Left ventricle myocardium inferior (tissue), 1 donor: ENCODE results near the gene RGS7. TPM values are rescaled to one million over a fixed set of nuclear protein-coding genes. Genes with fewer than 3 reads are reported as not detected.

Source experiments
- DNase-seq: peaks from one replicate; pipeline ENCODE4 v3.0.0-alpha.2; 2020
- H3K27ac ChIP-seq: fragments of 200-600 bp; replicated peaks from 2 replicates; pipeline ENCODE4 v1.8.0; 2021
- H3K27me3 ChIP-seq: fragments of 200-600 bp; 2 replicates; pipeline ENCODE4 v1.8.0; 2021; ENCODE audit warnings: low read depth
- H3K36me3 ChIP-seq: fragments of 200-600 bp; 2 replicates; pipeline ENCODE4 v1.8.0; 2021
- H3K4me1 ChIP-seq: fragments of 200-600 bp; 2 replicates; pipeline ENCODE4 v1.8.0; 2021
- H3K4me3 ChIP-seq: fragments of 200-600 bp; 2 replicates; pipeline ENCODE4 v1.8.0; 2021; ENCODE audit warnings: mild to moderate bottlenecking, moderate library complexity
- H3K9me3 ChIP-seq: fragments of 200-600 bp; replicated peaks from 2 replicates; pipeline ENCODE4 v1.8.0; 2021
- intact Hi-C: fragments of 100-400 bp; cut with micrococcal nuclease; formaldehyde crosslinking; loops from one replicate; pipeline ENCODE4 v1.11.0; 2022
- total RNA-seq: library from RNA; stranded (reverse); fragmentation: NEBNext Ultra II Directional; extraction: Animal tissue kit (Norgen Biotek cat#: 25700); gene quantifications from one replicate; pipeline ENCODE4 v1.2.1, GENCODE V29; 2021
- TF ChIP-seq, protein P1 (sequence below): fragments of 200-600 bp; IDR thresholded peaks from 2 replicates; pipeline ENCODE4 v1.8.0; 2021; ENCODE audit warnings: antibody characterized with exemption, mild to moderate bottlenecking, borderline replicate concordance
- donor health status: DM: no; HTN: yes; CAD: no; lungs with severe emphysema.

Gene RGS7
- total RNA-seq, 1 donor from 2014 or later: not detected

DNA sequence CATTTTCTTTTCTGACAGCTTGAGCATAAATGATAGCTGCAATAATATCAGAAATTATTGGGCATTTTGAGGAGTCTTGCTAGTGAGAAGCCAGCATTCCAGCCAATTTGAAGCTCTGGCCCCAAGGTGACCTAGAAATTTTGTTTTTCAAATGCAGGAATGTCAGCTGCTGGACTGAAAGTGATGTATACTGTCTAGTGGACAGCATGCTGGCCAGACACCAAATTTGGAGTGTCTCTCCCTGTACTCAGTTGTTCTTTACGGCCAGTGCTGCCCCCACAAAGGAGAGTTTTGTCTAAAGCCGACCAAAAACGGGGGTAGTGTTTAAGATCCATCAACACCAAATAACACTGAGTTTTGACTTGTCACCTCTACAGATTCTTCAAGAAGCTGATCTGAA, 5.2 kb downstream of the RGS7 start:
- H3K36me3 ChIP-seq: no peaks in the 10 kb centered on the region
- DNase-seq: no peak
- TF ChIP-seq, protein P1, sequence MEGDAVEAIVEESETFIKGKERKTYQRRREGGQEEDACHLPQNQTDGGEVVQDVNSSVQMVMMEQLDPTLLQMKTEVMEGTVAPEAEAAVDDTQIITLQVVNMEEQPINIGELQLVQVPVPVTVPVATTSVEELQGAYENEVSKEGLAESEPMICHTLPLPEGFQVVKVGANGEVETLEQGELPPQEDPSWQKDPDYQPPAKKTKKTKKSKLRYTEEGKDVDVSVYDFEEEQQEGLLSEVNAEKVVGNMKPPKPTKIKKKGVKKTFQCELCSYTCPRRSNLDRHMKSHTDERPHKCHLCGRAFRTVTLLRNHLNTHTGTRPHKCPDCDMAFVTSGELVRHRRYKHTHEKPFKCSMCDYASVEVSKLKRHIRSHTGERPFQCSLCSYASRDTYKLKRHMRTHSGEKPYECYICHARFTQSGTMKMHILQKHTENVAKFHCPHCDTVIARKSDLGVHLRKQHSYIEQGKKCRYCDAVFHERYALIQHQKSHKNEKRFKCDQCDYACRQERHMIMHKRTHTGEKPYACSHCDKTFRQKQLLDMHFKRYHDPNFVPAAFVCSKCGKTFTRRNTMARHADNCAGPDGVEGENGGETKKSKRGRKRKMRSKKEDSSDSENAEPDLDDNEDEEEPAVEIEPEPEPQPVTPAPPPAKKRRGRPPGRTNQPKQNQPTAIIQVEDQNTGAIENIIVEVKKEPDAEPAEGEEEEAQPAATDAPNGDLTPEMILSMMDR: no peak
- H3K4me3 ChIP-seq: no peak overlapping the region
- H3K27me3 ChIP-seq: peaks cover 48% of the 10 kb centered on the region
- H3K9me3 ChIP-seq: no peaks in the 10 kb centered on the region
- peaks cover 4% of the 10 kb centered on the region for H3K4me1 ChIP-seq
- intact Hi-C loops: no loop called here
- no peak overlapping the region for H3K27ac ChIP-seq

DNA sequence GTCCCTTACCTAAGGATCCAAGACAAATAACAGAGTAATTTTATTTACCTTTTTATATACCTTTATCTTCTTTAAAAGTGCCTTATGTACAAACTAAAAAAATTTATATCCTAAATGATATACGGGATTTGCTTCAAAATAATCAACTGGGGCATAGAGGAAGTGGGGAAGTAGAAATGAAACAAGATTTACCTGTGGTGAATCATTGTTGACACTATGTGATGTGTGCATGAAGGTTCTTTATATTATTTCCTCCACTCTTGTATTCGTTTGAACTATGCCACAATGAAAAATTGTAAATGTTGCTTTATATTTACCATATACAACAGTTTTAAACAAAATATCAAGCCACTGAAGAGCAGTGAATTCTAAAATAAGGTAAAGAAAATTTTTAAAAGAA, 13.0 kb downstream of the RGS7 start:
- no peaks in the 10 kb centered on the region for H3K36me3 ChIP-seq
- H3K4me1 ChIP-seq: no peaks in the 10 kb centered on the region
- H3K4me3 ChIP-seq: no peak overlapping the region
- no peak for DNase-seq
- intact Hi-C loops: no loop called here
- TF ChIP-seq, protein P1: no peak
- H3K9me3 ChIP-seq: no peaks in the 10 kb centered on the region
- H3K27me3 ChIP-seq: no peaks in the 10 kb centered on the region
- no peak overlapping the region for H3K27ac ChIP-seq

DNA sequence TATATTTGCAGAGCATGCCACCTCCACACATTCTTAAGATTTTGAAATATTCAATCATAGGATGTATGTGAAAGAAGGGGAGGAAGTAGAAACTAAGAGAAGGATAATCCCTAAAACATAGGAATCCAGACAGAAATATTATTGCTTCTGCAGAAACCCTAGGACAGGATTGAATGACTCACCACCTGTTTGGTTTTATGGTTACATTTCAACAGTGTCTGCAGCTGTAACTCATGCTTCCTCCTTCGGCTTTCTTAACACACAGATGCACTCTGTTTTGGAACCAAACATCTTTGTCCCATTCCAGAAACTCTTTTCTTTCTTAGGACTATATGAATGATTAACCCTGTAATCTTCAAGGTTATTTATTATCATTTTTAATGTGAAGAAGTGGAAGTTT, 20.7 kb downstream of the RGS7 start:
- TF ChIP-seq, protein P1: no peak
- H3K36me3 ChIP-seq: no peaks in the 10 kb centered on the region
- DNase-seq: no peak
- H3K4me1 ChIP-seq: no peaks in the 10 kb centered on the region
- intact Hi-C loops: no loop called here
- H3K27ac ChIP-seq: no peak overlapping the region
- H3K9me3 ChIP-seq: no peaks in the 10 kb centered on the region
- no peak overlapping the region for H3K4me3 ChIP-seq
- no peaks in the 10 kb centered on the region for H3K27me3 ChIP-seq

DNA sequence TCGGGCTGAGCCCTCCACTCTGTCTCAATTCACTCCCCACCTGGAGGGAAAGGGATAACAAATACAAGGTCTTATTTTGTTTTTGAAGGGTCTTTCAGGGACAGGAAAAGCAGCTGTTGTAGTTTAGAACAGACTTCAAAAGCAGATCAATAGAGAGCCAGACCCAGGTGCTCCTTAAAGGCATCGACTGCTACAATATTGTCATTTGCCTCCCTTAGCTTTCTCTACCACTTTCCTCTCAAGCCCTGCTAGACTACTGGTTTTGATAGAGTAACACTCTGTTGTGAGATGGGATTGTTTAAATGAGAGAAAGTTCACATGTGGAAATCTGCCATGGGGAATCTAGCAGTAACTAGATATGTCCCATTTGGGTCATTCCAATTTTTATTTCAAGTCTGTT, 24.0 kb downstream of the RGS7 start:
- intact Hi-C loops: no loop called here
- no peak overlapping the region for H3K4me3 ChIP-seq

DNA sequence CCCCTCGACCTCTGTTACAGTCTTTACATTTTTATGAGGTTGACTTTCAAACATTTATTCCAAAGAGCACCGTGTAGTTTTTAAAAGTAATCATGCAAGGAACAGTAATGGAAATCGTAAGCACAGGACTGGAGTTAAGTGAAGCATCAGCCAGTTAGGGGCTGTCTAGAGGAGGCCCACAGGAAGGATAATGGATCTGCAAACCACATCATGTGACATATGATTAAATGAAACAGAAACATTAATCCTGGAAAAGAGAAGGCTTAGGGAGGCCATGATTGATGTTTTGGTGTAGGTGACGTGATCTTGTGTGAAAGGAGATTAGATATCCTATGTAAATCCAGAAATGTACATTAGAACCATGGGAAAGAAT, 25.0 kb downstream of the RGS7 start:
- Histone ChIP-seq H3K4me1 (no peaks in the 10 kb centered on the region), H3K36me3 (no peaks in the 10 kb centered on the region), H3K9me3 (no peaks in the 10 kb centered on the region), H3K4me3 (no peak overlapping the region), H3K27ac (no peak overlapping the region), H3K27me3 (no peaks in the 10 kb centered on the region)
- no peak for DNase-seq
- TF ChIP-seq, protein P1: no peak
- intact Hi-C loops: no loop called here

More for the DNA sequence above, 24.0 kb downstream of the RGS7 start:
- Histone ChIP-seq H3K4me1 (no peaks in the 10 kb centered on the region), H3K27me3 (no peaks in the 10 kb centered on the region), H3K9me3 (no peaks in the 10 kb centered on the region), H3K36me3 (no peaks in the 10 kb centered on the region), H3K27ac (no peak overlapping the region)
- no peak for DNase-seq
- TF ChIP-seq, protein P1: no peak
